NB4 (cell line): ENCODE data around the gene NECTIN3.

ENCODE experiments used
- POLR2A ChIP-seq: IDR thresholded peaks from 2 replicates; pipeline ENCODE4 v1.6.1; 2011; ENCODE audit warnings: mild to moderate bottlenecking; ENCODE audit not compliant: insufficient read length; ENCODE audit errors: extremely low read depth
- TF ChIP-seq, protein P1 (sequence below): IDR thresholded peaks from one replicate; pipeline ENCODE4 v1.5.1; 2012; ENCODE audit warnings: low read depth, low read length

- TF ChIP-seq POLR2A, result no peak
- TF ChIP-seq, protein P1, sequence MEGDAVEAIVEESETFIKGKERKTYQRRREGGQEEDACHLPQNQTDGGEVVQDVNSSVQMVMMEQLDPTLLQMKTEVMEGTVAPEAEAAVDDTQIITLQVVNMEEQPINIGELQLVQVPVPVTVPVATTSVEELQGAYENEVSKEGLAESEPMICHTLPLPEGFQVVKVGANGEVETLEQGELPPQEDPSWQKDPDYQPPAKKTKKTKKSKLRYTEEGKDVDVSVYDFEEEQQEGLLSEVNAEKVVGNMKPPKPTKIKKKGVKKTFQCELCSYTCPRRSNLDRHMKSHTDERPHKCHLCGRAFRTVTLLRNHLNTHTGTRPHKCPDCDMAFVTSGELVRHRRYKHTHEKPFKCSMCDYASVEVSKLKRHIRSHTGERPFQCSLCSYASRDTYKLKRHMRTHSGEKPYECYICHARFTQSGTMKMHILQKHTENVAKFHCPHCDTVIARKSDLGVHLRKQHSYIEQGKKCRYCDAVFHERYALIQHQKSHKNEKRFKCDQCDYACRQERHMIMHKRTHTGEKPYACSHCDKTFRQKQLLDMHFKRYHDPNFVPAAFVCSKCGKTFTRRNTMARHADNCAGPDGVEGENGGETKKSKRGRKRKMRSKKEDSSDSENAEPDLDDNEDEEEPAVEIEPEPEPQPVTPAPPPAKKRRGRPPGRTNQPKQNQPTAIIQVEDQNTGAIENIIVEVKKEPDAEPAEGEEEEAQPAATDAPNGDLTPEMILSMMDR, result no peak
These were observed 79.8 kb downstream of the NECTIN3 start for GRCh38 chr3:111151438-111151837.
